Measurements from ENCODE around the gene CD69.

- TF ChIP-seq POLR2A (IDR thresholded peaks at IDR 0.05) (no peak), CTCF (IDR thresholded peaks at IDR 0.05) (no peak)
Measured at GRCh38 chr12:9757433-9758025, 3.2 kb downstream of the CD69 start.

All from gastroesophageal sphincter (tissue), 3 donors.